ENCODE results near the gene INPP5A. TPM values are rescaled to one million over a fixed set of nuclear protein-coding genes. Genes with fewer than 3 reads are reported as not detected.
A peak's percentile ranks its signal among the peaks of the same experiment; 100 is the strongest.

The INPP5A gene
- total and polyA plus RNA-seq, 7 donors: 17.6 to 132 (median 100) TPM

DNA sequence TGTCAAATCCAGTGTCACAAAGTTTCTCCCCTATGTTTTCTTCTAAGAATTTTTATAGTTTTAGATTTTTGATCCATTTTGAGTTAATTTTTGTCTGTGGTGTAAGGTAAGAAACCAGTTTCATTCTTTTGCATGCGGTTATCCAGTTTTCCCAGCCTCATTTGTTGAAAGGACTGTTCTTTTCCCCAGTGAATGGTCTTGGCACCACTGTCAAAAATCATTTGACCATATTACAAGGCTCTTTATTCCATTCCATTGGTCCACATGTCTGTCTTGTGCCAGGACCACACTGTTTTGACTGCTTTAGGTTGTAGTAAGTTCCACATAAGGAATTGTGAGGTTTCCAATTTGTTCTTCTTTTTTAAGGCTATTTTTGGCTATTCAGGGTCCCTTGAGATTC, 64.0 kb downstream of the INPP5A start:
- no peak for DNase-seq
- Histone ChIP-seq H3K9me3 (peaks cover 0 to 3% (median 0%) of the 10 kb centered on the region in 4 donors), H3K27ac (no peak overlapping the region), H3K36me3 (no peaks in the 10 kb centered on the region), H3K4me1 (peaks cover 0 to 77% (median 60%) of the 10 kb centered on the region in 4 donors), H3K4me3 (no peak overlapping the region), H3K27me3 (no peaks in the 10 kb centered on the region)
- TF ChIP-seq, protein P1, sequence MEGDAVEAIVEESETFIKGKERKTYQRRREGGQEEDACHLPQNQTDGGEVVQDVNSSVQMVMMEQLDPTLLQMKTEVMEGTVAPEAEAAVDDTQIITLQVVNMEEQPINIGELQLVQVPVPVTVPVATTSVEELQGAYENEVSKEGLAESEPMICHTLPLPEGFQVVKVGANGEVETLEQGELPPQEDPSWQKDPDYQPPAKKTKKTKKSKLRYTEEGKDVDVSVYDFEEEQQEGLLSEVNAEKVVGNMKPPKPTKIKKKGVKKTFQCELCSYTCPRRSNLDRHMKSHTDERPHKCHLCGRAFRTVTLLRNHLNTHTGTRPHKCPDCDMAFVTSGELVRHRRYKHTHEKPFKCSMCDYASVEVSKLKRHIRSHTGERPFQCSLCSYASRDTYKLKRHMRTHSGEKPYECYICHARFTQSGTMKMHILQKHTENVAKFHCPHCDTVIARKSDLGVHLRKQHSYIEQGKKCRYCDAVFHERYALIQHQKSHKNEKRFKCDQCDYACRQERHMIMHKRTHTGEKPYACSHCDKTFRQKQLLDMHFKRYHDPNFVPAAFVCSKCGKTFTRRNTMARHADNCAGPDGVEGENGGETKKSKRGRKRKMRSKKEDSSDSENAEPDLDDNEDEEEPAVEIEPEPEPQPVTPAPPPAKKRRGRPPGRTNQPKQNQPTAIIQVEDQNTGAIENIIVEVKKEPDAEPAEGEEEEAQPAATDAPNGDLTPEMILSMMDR (IDR thresholded peaks at IDR 0.05): no peak
- TF ChIP-seq POLR2AphosphoS5 (IDR thresholded peaks at IDR 0.05) (no peak), EP300 (IDR thresholded peaks at IDR 0.05) (no peak), POLR2A (IDR thresholded peaks at IDR 0.05) (no peak)
- 91 to 97% methylated on average over 1 of the region's 1 CpG for WGBS, 2 donors
- intact Hi-C loops (cut with DNase I): no loop called here

DNA sequence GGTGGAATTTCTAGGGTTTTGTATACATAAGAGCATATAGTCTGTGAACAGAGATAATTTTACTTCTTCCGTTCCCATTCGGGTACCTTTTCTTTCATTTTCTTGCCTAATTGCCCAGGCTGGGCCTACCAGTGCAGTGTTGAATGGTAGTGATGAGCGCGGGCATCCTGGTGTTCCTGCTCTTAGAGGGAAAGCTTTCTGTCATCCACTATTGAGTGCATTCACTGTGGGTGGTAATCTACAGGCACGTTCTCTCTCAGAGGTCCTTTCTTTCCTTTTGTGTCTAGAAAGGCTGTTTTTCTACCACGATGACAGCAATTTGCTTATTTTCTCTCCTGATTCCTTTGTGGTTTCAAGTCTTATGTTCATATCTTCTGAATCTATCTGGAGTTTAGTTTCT, 65.0 kb downstream of the INPP5A start:
- WGBS, 2 donors: 86 to 87% methylated on average over 6 of the region's 6 CpGs
- peak overlapping the region in 2 of 4 donors; percentile 7 to 55 for H3K27ac ChIP-seq
- H3K36me3 ChIP-seq: no peaks in the 10 kb centered on the region
- no peak for DNase-seq
- H3K4me3 ChIP-seq: no peak overlapping the region
- H3K9me3 ChIP-seq: peaks cover 0 to 3% (median 0%) of the 10 kb centered on the region in 4 donors
- H3K4me1 ChIP-seq: peaks cover 0 to 77% (median 60%) of the 10 kb centered on the region in 4 donors
- H3K27me3 ChIP-seq: no peaks in the 10 kb centered on the region
- TF ChIP-seq EP300 (IDR thresholded peaks at IDR 0.05) (no peak), POLR2AphosphoS5 (IDR thresholded peaks at IDR 0.05) (no peak), POLR2A (IDR thresholded peaks at IDR 0.05) (no peak)
- TF ChIP-seq, protein P1 (IDR thresholded peaks at IDR 0.05): no peak
- intact Hi-C loops (cut with DNase I): no loop called here

DNA sequence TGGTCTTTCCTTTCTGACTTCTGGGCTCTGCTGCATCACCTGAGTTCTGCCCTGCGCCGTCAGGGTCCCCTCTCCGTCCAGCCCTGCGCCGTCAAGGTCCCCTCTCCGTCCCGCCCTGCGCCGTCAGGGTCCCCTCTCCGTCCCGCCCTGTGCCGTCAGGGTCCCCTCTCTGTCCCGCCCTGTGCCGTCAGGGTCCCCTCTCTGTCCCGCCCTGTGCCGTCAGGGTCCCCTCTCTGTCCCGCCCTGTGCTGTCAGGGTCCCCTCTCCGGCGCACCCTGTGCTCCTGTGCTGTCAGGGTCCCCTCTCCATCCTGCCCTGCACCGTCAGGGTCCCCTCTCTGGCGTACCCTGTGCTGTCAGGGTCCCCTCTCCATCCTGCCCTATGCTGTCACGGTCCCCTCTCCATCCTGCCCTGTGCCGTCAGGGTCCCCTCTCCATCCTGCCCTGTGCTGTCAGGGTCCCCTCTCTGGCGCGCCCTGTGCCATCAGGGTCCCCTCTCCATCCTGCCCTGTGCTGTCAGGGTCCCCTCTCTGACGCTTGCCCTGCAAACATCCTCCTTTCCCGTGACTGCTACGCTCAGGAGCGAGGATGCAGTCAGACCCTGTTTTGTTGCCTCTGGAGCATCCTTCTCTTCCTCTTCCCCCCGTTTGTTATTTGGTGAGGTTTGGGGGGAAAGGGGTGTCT, 66.4 kb downstream of the INPP5A start:
- Histone ChIP-seq H3K4me3 (no peak overlapping the region), H3K36me3 (no peaks in the 10 kb centered on the region), H3K9me3 (peaks cover 0 to 3% (median 0%) of the 10 kb centered on the region in 4 donors), H3K27me3 (no peaks in the 10 kb centered on the region), H3K27ac (peak overlapping the region in 2 of 4 donors; percentile 25 to 55), H3K4me1 (peaks cover 0 to 76% (median 62%) of the 10 kb centered on the region in 4 donors)
- no peak for TF ChIP-seq POLR2AphosphoS5 (IDR thresholded peaks at IDR 0.05)
- TF ChIP-seq, protein P1 (IDR thresholded peaks at IDR 0.05): no peak
- no peak for TF ChIP-seq EP300 (IDR thresholded peaks at IDR 0.05)
- TF ChIP-seq POLR2A (IDR thresholded peaks at IDR 0.05): no peak
- intact Hi-C loops (cut with DNase I): no loop called here
- no peak for DNase-seq
- 95 to 97% methylated on average over 30 of the region's 30 CpGs for WGBS, 2 donors

DNA sequence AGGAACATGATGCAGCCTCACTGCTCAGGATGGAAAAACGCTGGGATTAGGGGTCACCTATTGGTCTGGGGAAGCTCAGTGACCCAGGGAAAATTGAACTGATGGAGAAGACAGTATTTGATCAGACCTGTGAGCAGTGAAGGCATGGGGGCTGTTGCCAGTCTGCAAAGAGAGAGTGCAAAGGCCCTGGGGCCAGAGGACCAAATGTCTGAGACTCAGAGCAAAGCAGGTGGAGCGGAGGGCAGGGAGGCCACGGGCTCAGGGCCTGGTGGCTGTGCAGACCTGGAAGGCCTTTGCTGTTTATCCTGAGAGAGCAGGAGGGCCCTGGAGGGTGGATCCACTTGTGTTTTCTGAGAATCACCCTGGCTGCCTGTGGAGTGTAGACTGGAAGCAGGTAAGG, 67.1 kb downstream of the INPP5A start:
- Histone ChIP-seq H3K4me3 (no peak overlapping the region), H3K4me1 (peaks cover 0 to 71% (median 60%) of the 10 kb centered on the region in 4 donors), H3K36me3 (no peaks in the 10 kb centered on the region), H3K9me3 (peaks cover 0 to 3% (median 0%) of the 10 kb centered on the region in 4 donors), H3K27ac (no peak overlapping the region), H3K27me3 (no peaks in the 10 kb centered on the region)
- DNase-seq: no peak
- no peak for TF ChIP-seq POLR2AphosphoS5 (IDR thresholded peaks at IDR 0.05)
- TF ChIP-seq POLR2A (IDR thresholded peaks at IDR 0.05): no peak
- intact Hi-C loops (cut with DNase I): no loop called here
- WGBS, 2 donors: 94 to 98% methylated on average over 3 of the region's 3 CpGs

DNA sequence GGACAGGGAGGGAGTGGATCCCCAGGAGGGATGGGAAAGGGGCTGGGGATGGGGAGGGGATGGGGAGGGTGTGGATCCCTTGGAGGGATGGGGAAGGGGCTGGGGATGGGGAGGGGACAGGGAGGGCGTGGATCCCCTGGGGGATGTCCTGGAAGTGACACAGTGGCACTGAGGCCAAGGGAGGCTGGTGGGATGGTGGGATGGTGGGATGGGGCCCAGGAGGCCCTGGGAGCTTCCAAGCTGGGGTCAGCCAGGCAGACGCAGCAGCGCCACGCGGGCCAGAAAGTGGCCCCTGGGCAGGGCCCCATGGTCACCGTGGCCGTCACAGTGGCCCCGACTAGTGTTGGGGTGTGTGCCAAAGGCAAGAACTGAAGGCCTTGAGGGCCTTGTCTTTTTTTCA, 67.8 kb downstream of the INPP5A start:
- H3K4me1 ChIP-seq: peaks cover 0 to 71% (median 63%) of the 10 kb centered on the region in 4 donors

More for the DNA sequence above, 67.8 kb downstream of the INPP5A start:
- Histone ChIP-seq H3K36me3 (no peaks in the 10 kb centered on the region), H3K9me3 (peaks cover 0 to under 1% (median 0%) of the 10 kb centered on the region in 4 donors), H3K27ac (peak overlapping the region in 1 of 4 donors; percentile 1), H3K27me3 (no peaks in the 10 kb centered on the region), H3K4me3 (no peak overlapping the region)
- 75 to 78% methylated on average over 8 of the region's 8 CpGs for WGBS, 2 donors
- TF ChIP-seq POLR2A (IDR thresholded peaks at IDR 0.05) (no peak), EP300 (IDR thresholded peaks at IDR 0.05) (no peak), POLR2AphosphoS5 (IDR thresholded peaks at IDR 0.05) (no peak)
- TF ChIP-seq, protein P1 (IDR thresholded peaks at IDR 0.05): no peak
- DNase-seq: no peak
- intact Hi-C loops (cut with DNase I): no loop called here

Data from sigmoid colon (tissue), 7 donors.